OCI-LY7 (cell line): ENCODE results near the gene TSPAN11.

Experiments
- EZH2phosphoT487 ChIP-seq: fragments of 200-600 bp; sonication (generic); IDR thresholded peaks from 2 replicates; pipeline ENCODE4 v1.6.1; 2018; ENCODE audit warnings: low read depth, borderline replicate concordance, mild to moderate bottlenecking, mixed run types, antibody characterized with exemption, low read length, moderate library complexity, mixed read lengths
- TF ChIP-seq, protein P1 (sequence below): fragments of 200-600 bp; sonication (generic); conservative IDR thresholded peaks from 2 replicates; pipeline ENCODE4 v1.5.1; 2014; ENCODE audit warnings: mild to moderate bottlenecking, antibody characterized with exemption, low read length, moderate library complexity, mixed read lengths

DNA sequence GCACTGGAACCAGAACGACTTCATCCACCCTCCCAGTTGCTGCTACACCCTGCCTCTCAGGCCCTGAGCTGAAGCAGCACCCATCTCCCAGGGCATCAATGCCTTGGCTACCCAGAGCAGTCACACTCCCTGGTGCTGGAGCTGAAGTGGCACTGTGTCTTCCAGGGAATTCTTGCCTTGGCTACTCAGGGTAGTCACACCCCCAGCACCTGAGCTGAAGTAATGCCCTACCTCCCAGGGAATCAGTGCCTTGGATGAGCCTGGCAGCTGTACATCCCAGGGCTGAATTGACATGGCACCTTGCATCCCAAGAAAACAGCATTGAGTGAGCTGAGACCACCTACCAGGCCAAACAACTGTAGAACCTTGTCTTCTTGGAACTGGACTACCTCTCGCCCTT, 41.2 kb upstream of the TSPAN11 start:
- TF ChIP-seq, protein P1, sequence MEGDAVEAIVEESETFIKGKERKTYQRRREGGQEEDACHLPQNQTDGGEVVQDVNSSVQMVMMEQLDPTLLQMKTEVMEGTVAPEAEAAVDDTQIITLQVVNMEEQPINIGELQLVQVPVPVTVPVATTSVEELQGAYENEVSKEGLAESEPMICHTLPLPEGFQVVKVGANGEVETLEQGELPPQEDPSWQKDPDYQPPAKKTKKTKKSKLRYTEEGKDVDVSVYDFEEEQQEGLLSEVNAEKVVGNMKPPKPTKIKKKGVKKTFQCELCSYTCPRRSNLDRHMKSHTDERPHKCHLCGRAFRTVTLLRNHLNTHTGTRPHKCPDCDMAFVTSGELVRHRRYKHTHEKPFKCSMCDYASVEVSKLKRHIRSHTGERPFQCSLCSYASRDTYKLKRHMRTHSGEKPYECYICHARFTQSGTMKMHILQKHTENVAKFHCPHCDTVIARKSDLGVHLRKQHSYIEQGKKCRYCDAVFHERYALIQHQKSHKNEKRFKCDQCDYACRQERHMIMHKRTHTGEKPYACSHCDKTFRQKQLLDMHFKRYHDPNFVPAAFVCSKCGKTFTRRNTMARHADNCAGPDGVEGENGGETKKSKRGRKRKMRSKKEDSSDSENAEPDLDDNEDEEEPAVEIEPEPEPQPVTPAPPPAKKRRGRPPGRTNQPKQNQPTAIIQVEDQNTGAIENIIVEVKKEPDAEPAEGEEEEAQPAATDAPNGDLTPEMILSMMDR = no peak
- no peak for TF ChIP-seq EZH2phosphoT487
